Measurements from ENCODE around the gene MAP3K20.
"Not testable (repeated sequence)": the region's sequence is repeated elsewhere in the genome, so short reads cannot be mapped to it uniquely, and the experiment has no call there.

Gene MAP3K20

DNA sequence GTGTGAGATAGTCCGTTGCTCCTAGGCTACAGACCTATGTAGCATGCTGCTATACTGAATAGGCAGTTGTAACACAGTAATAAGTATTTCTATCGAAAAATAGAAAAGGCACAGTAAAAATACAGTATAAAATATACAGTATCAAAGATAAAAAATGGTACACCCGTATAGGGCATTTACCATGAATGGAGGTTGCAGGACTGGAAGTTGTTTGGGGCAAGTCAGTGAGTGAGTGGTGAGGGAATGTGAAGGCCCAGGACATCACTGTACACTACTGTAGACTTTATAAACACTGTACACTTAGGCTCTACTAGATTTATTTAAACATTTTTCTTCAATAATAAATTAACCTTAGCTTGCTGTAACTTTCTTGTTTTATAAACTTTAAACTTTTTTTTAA, 3.5 kb downstream of the MAP3K20 start:
- H3K27ac ChIP-seq (ENCODE audit: low read depth, low read length) = peak overlapping the region; percentile 67
- no peaks in the 10 kb centered on the region for H3K36me3 ChIP-seq (ENCODE audit: control insufficient read depth, insufficient read depth, low read length)
- peak overlapping the region; percentile 25 for H3K4me3 ChIP-seq (ENCODE audit: low read length)
- no peak overlapping the region for H3K9ac ChIP-seq (ENCODE audit: low read length)
- H3K4me1 ChIP-seq (ENCODE audit: control insufficient read depth, insufficient read depth, low read length) = peaks cover 21% of the 10 kb centered on the region
- peaks cover 2% of the 10 kb centered on the region for H3K27me3 ChIP-seq (ENCODE audit: control insufficient read depth, insufficient read depth, low read length)

DNA sequence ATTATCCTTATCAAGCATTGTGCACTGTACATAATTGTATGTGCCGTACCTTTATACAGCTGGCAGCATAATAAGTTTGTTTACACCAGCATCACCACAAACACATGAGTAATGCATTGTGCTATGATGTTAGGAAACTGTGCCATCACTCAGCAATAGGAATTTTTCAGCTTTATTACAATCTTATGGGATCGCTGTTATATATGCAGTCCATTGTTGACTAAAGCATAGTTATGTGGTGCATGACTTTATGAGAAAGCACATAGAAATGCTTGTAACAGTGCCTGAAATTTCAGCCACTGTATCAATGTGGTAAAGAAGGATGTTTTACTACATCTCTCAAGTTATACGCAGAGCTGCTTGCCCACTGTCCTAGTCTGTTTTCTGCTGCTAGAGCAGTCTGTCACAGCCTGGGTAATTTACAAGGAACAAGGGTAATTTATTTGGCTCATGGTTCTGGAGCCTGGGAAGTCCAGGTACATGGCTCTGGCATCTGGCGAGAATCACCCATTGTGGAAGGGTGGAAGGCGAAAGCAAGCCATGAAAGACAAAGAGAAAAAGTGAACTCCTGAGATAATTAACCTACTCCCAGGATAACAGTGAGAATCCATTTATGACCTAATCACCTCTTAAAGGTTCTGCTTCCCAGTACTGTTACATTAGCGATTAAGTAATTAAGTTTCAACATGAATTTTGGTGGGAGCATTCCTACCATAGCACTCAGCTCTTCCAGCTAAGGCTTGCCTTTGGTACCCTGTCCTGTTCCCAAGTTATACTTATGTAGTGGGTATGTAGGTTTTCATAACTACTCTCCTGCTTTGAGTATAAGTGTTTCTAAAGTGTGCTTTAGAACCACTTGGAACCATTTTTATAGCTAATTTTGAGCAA, 4.6 kb downstream of the MAP3K20 start:
- H3K27me3 ChIP-seq (ENCODE audit: control insufficient read depth, insufficient read depth, low read length) = peaks cover 2% of the 10 kb centered on the region
- H3K4me1 ChIP-seq (ENCODE audit: control insufficient read depth, insufficient read depth, low read length) = peaks cover 21% of the 10 kb centered on the region
- H3K27ac ChIP-seq (ENCODE audit: low read depth, low read length) = peak overlapping the region; percentile 54
- H3K9ac ChIP-seq (ENCODE audit: low read length) = no peak overlapping the region
- H3K4me3 ChIP-seq (ENCODE audit: low read length) = no peak overlapping the region
- no peaks in the 10 kb centered on the region for H3K36me3 ChIP-seq (ENCODE audit: control insufficient read depth, insufficient read depth, low read length)

DNA sequence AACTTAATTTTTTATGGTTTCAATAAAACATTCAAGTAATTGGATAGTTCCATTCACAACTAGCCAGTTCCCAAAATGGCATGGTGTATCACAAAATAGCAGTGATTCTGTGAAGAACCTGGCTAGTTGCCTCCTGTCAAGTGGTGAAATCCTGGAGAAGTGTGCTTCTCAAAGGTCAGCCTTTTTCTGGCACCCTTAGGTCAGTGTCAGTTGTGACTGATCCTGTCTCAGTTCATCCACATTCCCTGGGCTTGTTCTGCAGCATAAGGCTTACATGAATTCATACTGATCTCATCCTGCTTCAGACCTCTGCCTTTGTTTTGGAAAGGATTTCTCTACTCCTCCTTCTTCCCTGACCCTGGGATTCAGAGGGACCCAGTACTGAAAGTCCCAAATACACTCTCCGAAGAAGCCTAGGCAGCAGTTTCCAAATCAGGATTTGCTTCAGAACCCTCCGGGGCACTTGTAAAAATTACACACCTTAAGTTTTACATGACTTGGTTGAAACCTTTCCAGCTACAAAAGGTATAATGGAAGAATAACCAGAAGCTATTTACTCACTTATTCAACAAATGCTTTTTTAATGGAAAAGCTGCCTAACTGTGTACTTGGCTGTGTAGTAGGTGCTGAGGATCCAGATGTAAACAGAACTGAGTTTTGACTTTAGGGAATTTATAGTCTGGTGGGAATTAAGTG, 11.0 kb downstream of the MAP3K20 start:
- H3K27me3 ChIP-seq (ENCODE audit: control insufficient read depth, insufficient read depth, low read length) = no peaks in the 10 kb centered on the region
- H3K4me1 ChIP-seq (ENCODE audit: control insufficient read depth, insufficient read depth, low read length) = peaks cover 30% of the 10 kb centered on the region
- no peak overlapping the region for H3K9ac ChIP-seq (ENCODE audit: low read length)
- peak overlapping the region; percentile 76 for H3K27ac ChIP-seq (ENCODE audit: low read depth, low read length)
- H3K4me3 ChIP-seq (ENCODE audit: low read length) = peak overlapping the region; percentile 22
- no peaks in the 10 kb centered on the region for H3K36me3 ChIP-seq (ENCODE audit: control insufficient read depth, insufficient read depth, low read length)

GRCh38 chr2:173087214-173087581, 11.6 kb downstream of the MAP3K20 start:
- Histone ChIP-seq H3K27me3 (ENCODE audit: control insufficient read depth, insufficient read depth, low read length) (no peaks in the 10 kb centered on the region), H3K36me3 (ENCODE audit: control insufficient read depth, insufficient read depth, low read length) (no peaks in the 10 kb centered on the region), H3K4me3 (ENCODE audit: low read length) (no peak overlapping the region), H3K9ac (ENCODE audit: low read length) (no peak overlapping the region), H3K27ac (ENCODE audit: low read depth, low read length) (peak overlapping the region; percentile 76), H3K4me1 (ENCODE audit: control insufficient read depth, insufficient read depth, low read length) (peaks cover 35% of the 10 kb centered on the region)

GRCh38 chr2:173087793-173088496, 12.3 kb downstream of the MAP3K20 start:
- Histone ChIP-seq H3K4me1 (ENCODE audit: control insufficient read depth, insufficient read depth, low read length) (peaks cover 37% of the 10 kb centered on the region), H3K36me3 (ENCODE audit: control insufficient read depth, insufficient read depth, low read length) (no peaks in the 10 kb centered on the region), H3K4me3 (ENCODE audit: low read length) (no peak overlapping the region), H3K9ac (ENCODE audit: low read length) (no peak overlapping the region), H3K27me3 (ENCODE audit: control insufficient read depth, insufficient read depth, low read length) (no peaks in the 10 kb centered on the region), H3K27ac (ENCODE audit: low read depth, low read length) (peak overlapping the region; percentile 67)

GRCh38 chr2:173090276-173090877, 14.7 kb downstream of the MAP3K20 start:
- Histone ChIP-seq H3K4me3 (ENCODE audit: low read length) (no peak overlapping the region), H3K4me1 (ENCODE audit: control insufficient read depth, insufficient read depth, low read length) (peaks cover 37% of the 10 kb centered on the region), H3K27ac (ENCODE audit: low read depth, low read length) (peak overlapping the region; percentile 86), H3K36me3 (ENCODE audit: control insufficient read depth, insufficient read depth, low read length) (no peaks in the 10 kb centered on the region), H3K9ac (ENCODE audit: low read length) (no peak overlapping the region), H3K27me3 (ENCODE audit: control insufficient read depth, insufficient read depth, low read length) (no peaks in the 10 kb centered on the region)

- H3K9ac ChIP-seq (ENCODE audit: low read length) = no peak overlapping the region
- H3K36me3 ChIP-seq (ENCODE audit: control insufficient read depth, insufficient read depth, low read length) = no peaks in the 10 kb centered on the region
- peaks cover 40% of the 10 kb centered on the region for H3K4me1 ChIP-seq (ENCODE audit: control insufficient read depth, insufficient read depth, low read length)
- H3K27ac ChIP-seq (ENCODE audit: low read depth, low read length) = peak overlapping the region; percentile 86
- H3K4me3 ChIP-seq (ENCODE audit: low read length) = peak overlapping the region; percentile 7
- no peaks in the 10 kb centered on the region for H3K27me3 ChIP-seq (ENCODE audit: control insufficient read depth, insufficient read depth, low read length)
These were observed 15.5 kb downstream of the MAP3K20 start for GRCh38 chr2:173090973-173091660.

DNA sequence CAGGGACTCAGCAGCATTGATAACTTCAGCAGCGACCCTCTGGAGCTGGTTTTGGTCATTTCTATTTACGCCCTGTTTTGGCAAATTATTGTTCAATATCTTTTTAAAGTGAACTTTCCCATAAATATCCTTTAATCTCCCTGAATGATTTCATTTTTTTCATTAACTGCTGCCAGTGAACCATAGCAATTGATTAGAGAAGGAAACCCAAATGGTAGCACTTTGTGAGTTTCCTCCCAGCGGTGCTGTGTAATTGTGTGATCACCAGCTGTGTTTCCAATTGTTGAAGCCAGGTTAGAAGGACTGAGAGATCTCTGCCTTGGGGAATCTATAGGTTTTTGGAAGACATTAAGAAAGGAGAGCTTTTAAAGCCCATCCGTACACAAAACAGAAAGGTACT, 16.3 kb downstream of the MAP3K20 start:
- no peak overlapping the region for H3K9ac ChIP-seq (ENCODE audit: low read length)
- no peak overlapping the region for H3K4me3 ChIP-seq (ENCODE audit: low read length)
- no peaks in the 10 kb centered on the region for H3K36me3 ChIP-seq (ENCODE audit: control insufficient read depth, insufficient read depth, low read length)
- H3K4me1 ChIP-seq (ENCODE audit: control insufficient read depth, insufficient read depth, low read length) = peaks cover 33% of the 10 kb centered on the region
- H3K27ac ChIP-seq (ENCODE audit: low read depth, low read length) = peak overlapping the region; percentile 86
- no peaks in the 10 kb centered on the region for H3K27me3 ChIP-seq (ENCODE audit: control insufficient read depth, insufficient read depth, low read length)

- no peaks in the 10 kb centered on the region for H3K36me3 ChIP-seq (ENCODE audit: control insufficient read depth, insufficient read depth, low read length)
- no peak overlapping the region for H3K9ac ChIP-seq (ENCODE audit: low read length)
- peak overlapping the region; percentile 86 for H3K27ac ChIP-seq (ENCODE audit: low read depth, low read length)
- no peaks in the 10 kb centered on the region for H3K27me3 ChIP-seq (ENCODE audit: control insufficient read depth, insufficient read depth, low read length)
- H3K4me1 ChIP-seq (ENCODE audit: control insufficient read depth, insufficient read depth, low read length) = peaks cover 30% of the 10 kb centered on the region
- H3K4me3 ChIP-seq (ENCODE audit: low read length) = no peak overlapping the region
These were observed 17.3 kb downstream of the MAP3K20 start for GRCh38 chr2:173092844-173093402.

- H3K4me1 ChIP-seq (ENCODE audit: control insufficient read depth, insufficient read depth, low read length) = peaks cover 26% of the 10 kb centered on the region
- H3K27ac ChIP-seq (ENCODE audit: low read depth, low read length); H3K4me3 ChIP-seq (ENCODE audit: low read length); H3K27me3 ChIP-seq (ENCODE audit: control insufficient read depth, insufficient read depth, low read length); H3K9ac ChIP-seq (ENCODE audit: low read length); H3K36me3 ChIP-seq (ENCODE audit: control insufficient read depth, insufficient read depth, low read length): not testable (repeated sequence)
These were observed 18.0 kb downstream of the MAP3K20 start for GRCh38 chr2:173093617-173094016.

- H3K27ac ChIP-seq (ENCODE audit: low read depth, low read length) = no peak overlapping the region
- H3K27me3 ChIP-seq (ENCODE audit: control insufficient read depth, insufficient read depth, low read length) = no peaks in the 10 kb centered on the region
- no peaks in the 10 kb centered on the region for H3K36me3 ChIP-seq (ENCODE audit: control insufficient read depth, insufficient read depth, low read length)
- H3K9ac ChIP-seq (ENCODE audit: low read length) = no peak overlapping the region
- peaks cover 22% of the 10 kb centered on the region for H3K4me1 ChIP-seq (ENCODE audit: control insufficient read depth, insufficient read depth, low read length)
- no peak overlapping the region for H3K4me3 ChIP-seq (ENCODE audit: low read length)
These were observed 19.1 kb downstream of the MAP3K20 start for GRCh38 chr2:173094731-173095130.

All from rectal smooth muscle tissue (tissue), 1 donor.